GM23338 (cell line): ENCODE results near the gene SLC4A3. TPM values are rescaled to one million over a fixed set of nuclear protein-coding genes. Genes with fewer than 3 reads are reported as not detected.

Experiments used
- ATAC-seq: fragments of 200-7000 bp; cut with Tn5 transposase; 3 replicates; pipeline ENCODE4 v1.9.1; 2020
- DNase-seq: peaks from one replicate; pipeline ENCODE4 v3.0.0-alpha.2; 2015; ENCODE audit warnings: low spot score
- H2AFZ ChIP-seq: fragments of 200-600 bp; sonication (generic); 2 replicates; pipeline ENCODE4 v1.8.0; 2016; ENCODE audit warnings: antibody characterized with exemption, mild to moderate bottlenecking, moderate library complexity
- H3F3A ChIP-seq: fragments of 200-600 bp; sonication (generic); replicated peaks from 2 replicates; pipeline ENCODE4 v1.8.0; 2017; ENCODE audit warnings: antibody characterized with exemption, mixed run types, low read depth
- H3K27ac ChIP-seq: fragments of 200-600 bp; sonication (generic); 2 replicates; pipeline ENCODE4 v1.6.1; 2016; ENCODE audit warnings: low read depth
- H3K27me3 ChIP-seq: fragments of 200-600 bp; sonication (generic); 2 replicates; pipeline ENCODE4 v1.8.0; 2016; ENCODE audit warnings: mild to moderate bottlenecking, mixed run types, moderate library complexity; ENCODE audit not compliant: insufficient read depth
- H3K36me3 ChIP-seq: fragments of 200-600 bp; sonication (generic); 2 replicates; pipeline ENCODE4 v1.8.0; 2016; ENCODE audit warnings: mild to moderate bottlenecking; ENCODE audit not compliant: insufficient read depth
- H3K4me1 ChIP-seq: fragments of 200-600 bp; sonication (generic); 2 replicates; pipeline ENCODE4 v1.8.0; 2016; ENCODE audit warnings: mild to moderate bottlenecking, moderate library complexity; ENCODE audit not compliant: insufficient read depth
- H3K4me2 ChIP-seq: fragments of 200-600 bp; sonication (generic); 2 replicates; pipeline ENCODE4 v1.7.1; 2017; ENCODE audit warnings: mixed run types
- H3K4me3 ChIP-seq: fragments of 200-600 bp; sonication (generic); 2 replicates; pipeline ENCODE4 v1.6.1; 2016; ENCODE audit warnings: mixed run types
- H3K79me2 ChIP-seq: fragments of 200-600 bp; sonication (generic); replicated peaks from 2 replicates; pipeline ENCODE4 v1.8.0; 2017; ENCODE audit warnings: mild to moderate bottlenecking; ENCODE audit not compliant: insufficient read depth
- H3K9me2 ChIP-seq: fragments of 200-600 bp; sonication (generic); 2 replicates; pipeline ENCODE4 v1.8.0; 2017; ENCODE audit not compliant: insufficient read depth
- H4K20me1 ChIP-seq: fragments of 200-600 bp; sonication (generic); replicated peaks from 2 replicates; pipeline ENCODE4 v1.8.0; 2017; ENCODE audit warnings: mild to moderate bottlenecking; ENCODE audit not compliant: insufficient read depth
- H3K27ac Mint-ChIP-seq: 2 replicates; pipeline ENCODE4 v1.8.0; 2020; ENCODE audit warnings: inconsistent platforms, mild to moderate bottlenecking, moderate library complexity, mixed read lengths
- H3K27me3 Mint-ChIP-seq: 3 replicates; pipeline ENCODE4 v1.8.0; 2022; ENCODE audit warnings: low read depth, mild to moderate bottlenecking, moderate library complexity, mixed read lengths, inconsistent platforms; ENCODE audit not compliant: insufficient read depth, poor library complexity
- H3K36me3 Mint-ChIP-seq: 3 replicates; pipeline ENCODE4 v1.8.0; 2021; ENCODE audit warnings: low read depth, mild to moderate bottlenecking, inconsistent platforms, moderate library complexity, mixed read lengths
- H3K4me1 Mint-ChIP-seq: 3 replicates; pipeline ENCODE4 v1.8.0; 2020; ENCODE audit warnings: mild to moderate bottlenecking, inconsistent platforms, mixed read lengths
- H3K4me3 Mint-ChIP-seq: 3 replicates; pipeline ENCODE4 v1.8.0; 2021; ENCODE audit warnings: moderate library complexity, mild to moderate bottlenecking, inconsistent platforms, mixed read lengths
- H3K9me3 Mint-ChIP-seq: 3 replicates; pipeline ENCODE4 v1.8.0; 2020; ENCODE audit warnings: moderate library complexity, mild to moderate bottlenecking, inconsistent platforms, mixed read lengths
- CTCF ChIP-seq, 2 experiments: fragments of 200-600 bp in 1 of 2; sonication (generic) in 1 of 2; conservative IDR thresholded peaks; 2 replicates each; pipeline versions ENCODE4 v1.5.1 to v1.6.1; 2016 to 2017; ENCODE audit warnings: antibody characterized with exemption in 2 of 2, low read depth in 2 of 2, mild to moderate bottlenecking in 2 of 2, moderate library complexity in 1 of 2
- ETS1 ChIP-seq: IDR thresholded peaks from 2 replicates; pipeline ENCODE4 v1.6.1; 2016; ENCODE audit warnings: antibody characterized with exemption
- EZH2 ChIP-seq: fragments of 200-600 bp; sonication (generic); IDR thresholded peaks from one replicate; pipeline ENCODE4 v1.8.0; 2017; ENCODE audit warnings: antibody characterized with exemption, mild to moderate bottlenecking, low read depth; ENCODE audit not compliant: unreplicated experiment
- ZNF462 ChIP-seq: fragments of 250-450 bp; sonication (Bioruptor Pico); IDR thresholded peaks from 2 replicates; pipeline ENCODE4 v1.5.0; 2020; ENCODE audit warnings: mild to moderate bottlenecking, moderate library complexity
- polyA plus RNA-seq: library from polyadenylated mRNA; unstranded; fragments of >200 nt; fragmentation: Nextera tagmentation; extraction: Ambion mirVana; gene quantifications from 2 replicates; pipeline ENCODE4 v1.2.1, GENCODE V29; 2016
- total RNA-seq: library from RNA; depleted of rRNA; stranded (reverse); fragments of >200 nt; shearing (Covaris generic); gene quantifications from 2 replicates; pipeline ENCODE4 v1.2.3, GENCODE V29; 2014

SLC4A3 gene
- total and polyA plus RNA-seq, 2 experiments from 2014 or later = 3.6 to 6.8 TPM

GRCh38 chr2:219689676-219690628 lies 62.5 kb downstream of the SLC4A3 start:
- Histone ChIP-seq H4K20me1 (no peaks in the 10 kb centered on the region), H2AFZ (no peak overlapping the region; the same call in 1 of the 2 replicates), H3K4me3 (no peak overlapping the region), H3K4me1 (peaks cover 10% of the 10 kb centered on the region), H3F3A (no peaks in the 10 kb centered on the region), H3K27ac (no peak overlapping the region), H3K27me3 (no peaks in the 10 kb centered on the region), H3K4me2 (no peak overlapping the region; the same call in 1 of the 2 replicates), H3K79me2 (no peaks in the 10 kb centered on the region), H3K36me3 (no peaks in the 10 kb centered on the region), H3K9me2 (no peaks in the 10 kb centered on the region)
- Mint-ChIP-seq H3K27me3 (peaks cover 11% of the 10 kb centered on the region), H3K9me3 (no peaks in the 10 kb centered on the region; the same call in 2 of the 3 replicates), H3K27ac (no peak overlapping the region), H3K4me1 (peaks cover 38% of the 10 kb centered on the region), H3K36me3 (no peaks in the 10 kb centered on the region), H3K4me3 (no peak overlapping the region)
- TF ChIP-seq ZNF462 (CRISPR knock-in tag) = no peak; the same call in 1 of the 2 replicates
- peak; percentile 73 to 89 for TF ChIP-seq CTCF (conservative IDR thresholded peaks at IDR 0.05; ENCODE audit: low read depth in 2 of 2)
- TF ChIP-seq ETS1 = no peak
- TF ChIP-seq EZH2 = no peak
- ATAC-seq (peak; percentile 66), DNase-seq (peak; percentile 67)
